ENCODE data around the gene TAB3. TPM values are rescaled to one million over a fixed set of nuclear protein-coding genes. Genes with fewer than 3 reads are reported as not detected.
"Not testable (repeated sequence)": the region's sequence is repeated elsewhere in the genome, so short reads cannot be mapped to it uniquely, and the experiment has no call there.

TAB3 gene
- total RNA-seq, 1 experiment from 2014 or later: 30.9 TPM

GRCh38 chrX:30799327-30799726, 89.7 kb downstream of the TAB3 start:
- BruUV-seq (replicated peaks): no TSS peak
- Mint-ChIP-seq H3K4me3 (ENCODE audit: low read depth, unreplicated experiment) (no peak overlapping the region), H3K27me3 (ENCODE audit: unreplicated experiment) (no peaks in the 10 kb centered on the region), H3K27ac (ENCODE audit: unreplicated experiment) (no peak overlapping the region), H3K4me1 (ENCODE audit: low read depth, unreplicated experiment) (no peaks in the 10 kb centered on the region), H3K9me3 (ENCODE audit: low read depth, unreplicated experiment) (no peaks in the 10 kb centered on the region), H3K36me3 (ENCODE audit: insufficient read depth, unreplicated experiment) (no peaks in the 10 kb centered on the region)
- intact Hi-C loops (cut with micrococcal nuclease; ENCODE audit: unreplicated experiment): no loop called here
- no peak for DNase-seq
- CTCF ChIA-PET: no interaction called here
- no peak for TF ChIP-seq CTCF (IDR thresholded peaks at IDR 0.05; ENCODE audit: unreplicated experiment)

- Mint-ChIP-seq H3K36me3 (ENCODE audit: insufficient read depth, unreplicated experiment) (no peaks in the 10 kb centered on the region), H3K4me1 (ENCODE audit: low read depth, unreplicated experiment) (no peaks in the 10 kb centered on the region), H3K27ac (ENCODE audit: unreplicated experiment) (no peak overlapping the region), H3K4me3 (ENCODE audit: low read depth, unreplicated experiment) (no peak overlapping the region), H3K27me3 (ENCODE audit: unreplicated experiment) (no peaks in the 10 kb centered on the region), H3K9me3 (ENCODE audit: low read depth, unreplicated experiment) (no peaks in the 10 kb centered on the region)
- TF ChIP-seq CTCF (IDR thresholded peaks at IDR 0.05; ENCODE audit: unreplicated experiment): no peak
- intact Hi-C loops (cut with micrococcal nuclease; ENCODE audit: unreplicated experiment): no loop called here
- DNase-seq: no peak
- CTCF ChIA-PET: no interaction called here
- no TSS peak for BruUV-seq (replicated peaks)
Measured at GRCh38 chrX:30798810-30799209, 90.2 kb downstream of the TAB3 start.

DNA sequence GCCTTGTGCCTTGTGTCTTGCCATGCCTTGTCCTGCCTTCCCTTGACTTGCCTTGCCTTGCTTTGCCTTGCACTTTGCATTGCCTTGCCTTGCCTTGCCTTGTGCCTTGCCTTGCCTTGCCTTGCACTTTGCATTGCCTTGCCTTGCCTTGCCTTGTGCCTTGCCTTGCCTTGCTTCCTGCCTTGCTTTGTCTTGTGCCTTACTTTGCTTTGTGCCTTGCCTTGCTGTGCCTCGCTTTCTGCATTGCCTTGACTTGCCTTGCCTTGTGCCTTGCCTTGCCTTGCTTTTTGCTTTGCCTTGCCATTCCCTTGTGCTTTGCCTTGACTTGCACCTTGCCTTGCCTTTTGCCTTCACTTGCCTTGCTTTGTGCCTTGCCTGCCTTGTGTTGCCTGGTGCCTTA, 91.8 kb downstream of the TAB3 start:
- BruUV-seq (replicated peaks); H3K4me3 Mint-ChIP-seq (ENCODE audit: low read depth, unreplicated experiment); intact Hi-C loops (cut with micrococcal nuclease; ENCODE audit: unreplicated experiment); CTCF ChIA-PET; H3K36me3 Mint-ChIP-seq (ENCODE audit: insufficient read depth, unreplicated experiment); DNase-seq; H3K9me3 Mint-ChIP-seq (ENCODE audit: low read depth, unreplicated experiment); H3K27ac Mint-ChIP-seq (ENCODE audit: unreplicated experiment); H3K4me1 Mint-ChIP-seq (ENCODE audit: low read depth, unreplicated experiment): not testable (repeated sequence)
- peaks cover 13% of the 10 kb centered on the region for H3K27me3 Mint-ChIP-seq (ENCODE audit: unreplicated experiment)

DNA sequence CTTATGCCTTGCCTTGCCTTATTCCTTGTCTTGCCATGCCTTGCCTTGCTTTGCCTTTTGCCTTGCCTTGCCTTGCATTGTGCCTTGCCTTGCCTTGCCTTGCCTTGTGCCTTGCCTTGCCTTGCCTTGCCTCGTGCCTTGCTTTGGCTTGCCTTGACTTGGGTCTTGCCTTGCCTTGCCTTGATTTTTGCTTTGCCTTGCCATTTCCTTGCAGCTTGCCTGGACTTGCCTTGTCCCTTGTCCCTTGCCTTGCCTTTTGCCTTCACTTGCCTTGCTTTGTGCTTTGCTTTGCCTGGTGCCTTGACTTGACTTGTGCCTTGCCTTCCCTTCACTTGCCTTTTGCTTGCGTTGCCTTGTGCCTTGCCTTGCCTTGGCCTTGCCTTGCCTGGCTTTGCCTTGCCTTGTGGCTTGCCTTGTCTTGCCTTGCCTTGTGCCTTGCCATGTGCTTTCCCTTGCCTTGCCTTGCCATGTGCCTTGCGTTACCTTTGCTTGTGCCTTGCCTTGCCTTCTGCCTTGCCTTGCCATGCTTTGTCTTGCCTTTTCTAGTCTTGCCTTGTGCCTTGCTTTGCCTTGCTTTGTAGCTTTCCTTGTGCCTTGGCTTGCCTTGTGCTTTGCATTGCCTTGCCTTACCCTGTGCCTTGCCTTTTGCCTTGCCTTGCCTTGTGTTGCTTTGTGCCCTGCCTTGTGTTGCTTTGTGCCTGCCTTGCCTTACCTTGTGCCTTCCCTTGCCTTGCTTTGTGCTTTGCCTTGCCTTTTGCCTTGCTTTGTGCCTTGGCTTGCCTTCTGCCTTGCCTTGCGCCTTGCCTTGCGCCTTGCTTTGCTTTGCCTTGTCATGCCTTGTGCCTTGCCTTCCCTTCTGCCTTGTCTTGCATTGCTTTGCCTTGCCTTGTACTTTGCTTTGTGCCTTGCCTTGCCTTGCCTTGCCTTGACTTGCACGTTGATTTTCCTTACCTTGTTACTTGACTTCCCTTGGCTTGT, 92.8 kb downstream of the TAB3 start:
- BruUV-seq (replicated peaks): no TSS peak
- no peak overlapping the region for H3K4me3 Mint-ChIP-seq (ENCODE audit: low read depth, unreplicated experiment)
- no peaks in the 10 kb centered on the region for H3K36me3 Mint-ChIP-seq (ENCODE audit: insufficient read depth, unreplicated experiment)
- H3K27me3 Mint-ChIP-seq (ENCODE audit: unreplicated experiment): peaks cover 13% of the 10 kb centered on the region
- H3K4me1 Mint-ChIP-seq (ENCODE audit: low read depth, unreplicated experiment): no peaks in the 10 kb centered on the region
- no peak for TF ChIP-seq CTCF (IDR thresholded peaks at IDR 0.05; ENCODE audit: unreplicated experiment)
- intact Hi-C loops (cut with micrococcal nuclease; ENCODE audit: unreplicated experiment): no loop called here
- CTCF ChIA-PET: no interaction called here
- no peak for DNase-seq
- no peak overlapping the region for H3K27ac Mint-ChIP-seq (ENCODE audit: unreplicated experiment)
- no peaks in the 10 kb centered on the region for H3K9me3 Mint-ChIP-seq (ENCODE audit: low read depth, unreplicated experiment)

DNA sequence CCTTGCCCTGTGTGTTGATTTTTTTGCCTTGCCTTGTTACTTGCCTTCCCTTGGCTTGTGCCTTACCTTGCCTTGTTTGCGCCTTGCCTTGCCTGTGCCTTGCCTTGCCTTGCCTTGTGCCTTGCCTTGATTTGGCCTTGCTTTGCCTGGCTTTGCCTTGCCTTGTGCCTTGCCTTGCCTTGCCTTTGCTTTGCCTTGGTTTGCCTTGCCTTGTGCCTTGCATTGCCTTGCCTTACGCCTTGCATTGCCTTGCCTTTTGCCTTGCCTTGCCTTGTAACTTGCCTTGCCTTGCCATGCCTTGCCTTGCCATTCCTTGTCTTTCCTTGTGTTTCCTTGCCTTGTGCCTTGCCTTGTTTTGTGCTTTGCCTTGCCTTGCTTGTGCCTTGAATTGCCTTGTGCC, 94.6 kb downstream of the TAB3 start:
- TF ChIP-seq CTCF (IDR thresholded peaks at IDR 0.05; ENCODE audit: unreplicated experiment): no peak
- Mint-ChIP-seq H3K4me1 (ENCODE audit: low read depth, unreplicated experiment) (no peaks in the 10 kb centered on the region), H3K36me3 (ENCODE audit: insufficient read depth, unreplicated experiment) (no peaks in the 10 kb centered on the region), H3K27ac (ENCODE audit: unreplicated experiment) (no peak overlapping the region), H3K9me3 (ENCODE audit: low read depth, unreplicated experiment) (no peaks in the 10 kb centered on the region), H3K27me3 (ENCODE audit: unreplicated experiment) (peaks cover 28% of the 10 kb centered on the region), H3K4me3 (ENCODE audit: low read depth, unreplicated experiment) (no peak overlapping the region)
- intact Hi-C loops (cut with micrococcal nuclease; ENCODE audit: unreplicated experiment): no loop called here
- no peak for DNase-seq
- BruUV-seq (replicated peaks): no TSS peak
- CTCF ChIA-PET: no interaction called here

All from Calu3 (cell line).